ENCODE data around the gene MFAP2.

DNA sequence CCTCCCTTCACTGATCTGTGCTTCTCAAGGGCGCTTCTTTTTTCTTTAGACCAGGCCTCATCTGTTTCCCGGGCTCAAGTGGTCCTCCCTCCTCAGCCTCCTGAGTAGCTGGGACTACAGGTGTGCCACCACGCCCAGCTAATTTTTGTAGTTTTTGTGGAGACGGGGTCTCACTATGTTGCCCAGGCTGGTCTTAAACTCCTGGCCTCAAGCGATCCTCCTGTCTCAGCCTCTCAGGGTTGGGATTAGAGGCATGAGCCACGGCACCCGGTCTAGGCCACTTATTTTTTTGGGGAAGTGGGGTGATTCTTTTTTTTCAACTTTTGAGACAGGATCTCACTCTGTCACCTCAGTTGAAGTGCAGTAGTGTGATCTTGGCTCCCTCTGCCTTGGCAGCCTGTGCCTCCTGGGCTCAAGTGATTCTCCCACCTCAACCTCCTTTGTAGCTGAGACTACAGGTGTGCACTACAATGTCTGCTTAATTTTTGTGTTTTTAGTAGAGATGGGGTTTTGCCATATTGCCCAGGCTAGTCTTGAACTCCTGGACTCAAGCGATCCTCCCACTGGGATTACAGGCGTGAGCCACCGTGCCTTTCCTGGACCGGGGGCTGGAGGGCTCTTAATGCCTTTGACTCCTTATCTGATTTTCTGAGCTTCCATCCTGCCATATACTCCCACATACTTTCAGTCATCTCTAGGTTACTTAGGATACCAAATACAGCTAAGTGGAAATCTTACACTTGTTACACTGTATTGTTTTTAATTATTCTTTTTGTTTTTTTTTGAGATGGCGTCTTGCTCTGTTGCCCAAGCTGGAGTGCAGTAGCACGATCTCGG, 18.9 kb downstream of the MFAP2 start:
- TF ChIP-seq ZNF184 (tag by site-specific recombination; IDR thresholded peaks at IDR 0.05) (no peak), ZNF202 (tag by site-specific recombination; IDR thresholded peaks at IDR 0.05; ENCODE audit: borderline replicate concordance) (no peak), ZNF335 (tag by site-specific recombination; conservative IDR thresholded peaks at IDR 0.05) (no peak), BCL11A (tag by site-specific recombination; IDR thresholded peaks at IDR 0.05; ENCODE audit: low read depth) (no peak), ZBTB21 (tag by site-specific recombination; IDR thresholded peaks at IDR 0.05) (no peak), EGR2 (tag by site-specific recombination; IDR thresholded peaks at IDR 0.05; ENCODE audit: low read depth) (peak; percentile 79), TCF7L2 (IDR thresholded peaks at IDR 0.05; ENCODE audit: borderline replicate concordance, low read depth, low read length) (no peak), ZNF707 (tag by site-specific recombination; IDR thresholded peaks at IDR 0.05) (no peak)
- TF ChIP-seq, protein P1, sequence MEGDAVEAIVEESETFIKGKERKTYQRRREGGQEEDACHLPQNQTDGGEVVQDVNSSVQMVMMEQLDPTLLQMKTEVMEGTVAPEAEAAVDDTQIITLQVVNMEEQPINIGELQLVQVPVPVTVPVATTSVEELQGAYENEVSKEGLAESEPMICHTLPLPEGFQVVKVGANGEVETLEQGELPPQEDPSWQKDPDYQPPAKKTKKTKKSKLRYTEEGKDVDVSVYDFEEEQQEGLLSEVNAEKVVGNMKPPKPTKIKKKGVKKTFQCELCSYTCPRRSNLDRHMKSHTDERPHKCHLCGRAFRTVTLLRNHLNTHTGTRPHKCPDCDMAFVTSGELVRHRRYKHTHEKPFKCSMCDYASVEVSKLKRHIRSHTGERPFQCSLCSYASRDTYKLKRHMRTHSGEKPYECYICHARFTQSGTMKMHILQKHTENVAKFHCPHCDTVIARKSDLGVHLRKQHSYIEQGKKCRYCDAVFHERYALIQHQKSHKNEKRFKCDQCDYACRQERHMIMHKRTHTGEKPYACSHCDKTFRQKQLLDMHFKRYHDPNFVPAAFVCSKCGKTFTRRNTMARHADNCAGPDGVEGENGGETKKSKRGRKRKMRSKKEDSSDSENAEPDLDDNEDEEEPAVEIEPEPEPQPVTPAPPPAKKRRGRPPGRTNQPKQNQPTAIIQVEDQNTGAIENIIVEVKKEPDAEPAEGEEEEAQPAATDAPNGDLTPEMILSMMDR (tag by site-specific recombination; IDR thresholded peaks at IDR 0.05) = no peak
- TF ChIP-seq, protein P2, sequence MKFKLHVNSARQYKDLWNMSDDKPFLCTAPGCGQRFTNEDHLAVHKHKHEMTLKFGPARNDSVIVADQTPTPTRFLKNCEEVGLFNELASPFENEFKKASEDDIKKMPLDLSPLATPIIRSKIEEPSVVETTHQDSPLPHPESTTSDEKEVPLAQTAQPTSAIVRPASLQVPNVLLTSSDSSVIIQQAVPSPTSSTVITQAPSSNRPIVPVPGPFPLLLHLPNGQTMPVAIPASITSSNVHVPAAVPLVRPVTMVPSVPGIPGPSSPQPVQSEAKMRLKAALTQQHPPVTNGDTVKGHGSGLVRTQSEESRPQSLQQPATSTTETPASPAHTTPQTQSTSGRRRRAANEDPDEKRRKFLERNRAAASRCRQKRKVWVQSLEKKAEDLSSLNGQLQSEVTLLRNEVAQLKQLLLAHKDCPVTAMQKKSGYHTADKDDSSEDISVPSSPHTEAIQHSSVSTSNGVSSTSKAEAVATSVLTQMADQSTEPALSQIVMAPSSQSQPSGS (tag by site-specific recombination; IDR thresholded peaks at IDR 0.05; ENCODE audit: low read depth) = no peak
- TF ChIP-seq, protein P3, sequence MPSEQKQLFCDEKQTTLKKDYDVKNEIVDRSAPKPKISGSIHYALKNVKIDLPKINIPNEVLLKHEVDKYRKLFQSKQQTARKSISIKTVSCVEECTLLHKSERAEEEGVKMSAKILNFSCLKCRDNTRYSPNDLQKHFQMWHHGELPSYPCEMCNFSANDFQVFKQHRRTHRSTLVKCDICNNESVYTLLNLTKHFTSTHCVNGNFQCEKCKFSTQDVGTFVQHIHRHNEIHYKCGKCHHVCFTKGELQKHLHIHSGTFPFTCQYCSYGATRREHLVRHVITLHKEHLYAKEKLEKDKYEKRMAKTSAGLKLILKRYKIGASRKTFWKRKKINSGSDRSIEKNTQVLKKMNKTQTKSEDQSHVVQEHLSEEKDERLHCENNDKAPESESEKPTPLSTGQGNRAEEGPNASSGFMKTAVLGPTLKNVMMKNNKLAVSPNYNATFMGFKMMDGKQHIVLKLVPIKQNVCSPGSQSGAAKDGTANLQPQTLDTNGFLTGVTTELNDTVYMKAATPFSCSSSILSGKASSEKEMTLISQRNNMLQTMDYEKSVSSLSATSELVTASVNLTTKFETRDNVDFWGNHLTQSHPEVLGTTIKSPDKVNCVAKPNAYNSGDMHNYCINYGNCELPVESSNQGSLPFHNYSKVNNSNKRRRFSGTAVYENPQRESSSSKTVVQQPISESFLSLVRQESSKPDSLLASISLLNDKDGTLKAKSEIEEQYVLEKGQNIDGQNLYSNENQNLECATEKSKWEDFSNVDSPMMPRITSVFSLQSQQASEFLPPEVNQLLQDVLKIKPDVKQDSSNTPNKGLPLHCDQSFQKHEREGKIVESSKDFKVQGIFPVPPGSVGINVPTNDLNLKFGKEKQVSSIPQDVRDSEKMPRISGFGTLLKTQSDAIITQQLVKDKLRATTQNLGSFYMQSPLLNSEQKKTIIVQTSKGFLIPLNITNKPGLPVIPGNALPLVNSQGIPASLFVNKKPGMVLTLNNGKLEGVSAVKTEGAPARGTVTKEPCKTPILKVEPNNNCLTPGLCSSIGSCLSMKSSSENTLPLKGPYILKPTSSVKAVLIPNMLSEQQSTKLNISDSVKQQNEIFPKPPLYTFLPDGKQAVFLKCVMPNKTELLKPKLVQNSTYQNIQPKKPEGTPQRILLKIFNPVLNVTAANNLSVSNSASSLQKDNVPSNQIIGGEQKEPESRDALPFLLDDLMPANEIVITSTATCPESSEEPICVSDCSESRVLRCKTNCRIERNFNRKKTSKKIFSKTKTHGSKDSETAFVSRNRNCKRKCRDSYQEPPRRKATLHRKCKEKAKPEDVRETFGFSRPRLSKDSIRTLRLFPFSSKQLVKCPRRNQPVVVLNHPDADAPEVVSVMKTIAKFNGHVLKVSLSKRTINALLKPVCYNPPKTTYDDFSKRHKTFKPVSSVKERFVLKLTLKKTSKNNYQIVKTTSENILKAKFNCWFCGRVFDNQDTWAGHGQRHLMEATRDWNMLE (tag by site-specific recombination; conservative IDR thresholded peaks at IDR 0.05; ENCODE audit: low read depth) = no peak
- TF ChIP-seq, protein P4, sequence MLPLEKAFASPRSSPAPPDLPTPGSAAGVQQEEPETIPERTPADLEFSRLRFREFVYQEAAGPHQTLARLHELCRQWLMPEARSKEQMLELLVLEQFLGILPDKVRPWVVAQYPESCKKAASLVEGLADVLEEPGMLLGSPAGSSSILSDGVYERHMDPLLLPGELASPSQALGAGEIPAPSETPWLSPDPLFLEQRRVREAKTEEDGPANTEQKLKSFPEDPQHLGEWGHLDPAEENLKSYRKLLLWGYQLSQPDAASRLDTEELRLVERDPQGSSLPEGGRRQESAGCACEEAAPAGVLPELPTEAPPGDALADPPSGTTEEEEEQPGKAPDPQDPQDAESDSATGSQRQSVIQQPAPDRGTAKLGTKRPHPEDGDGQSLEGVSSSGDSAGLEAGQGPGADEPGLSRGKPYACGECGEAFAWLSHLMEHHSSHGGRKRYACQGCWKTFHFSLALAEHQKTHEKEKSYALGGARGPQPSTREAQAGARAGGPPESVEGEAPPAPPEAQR (tag by site-specific recombination; IDR thresholded peaks at IDR 0.05) = no peak

Measured in HEK293 (cell line).